Omental fat pad (tissue), 4 donors: ENCODE data around the gene DCTN3. TPM values are rescaled to one million over a fixed set of nuclear protein-coding genes. Genes with fewer than 3 reads are reported as not detected.

Experiments used
- ATAC-seq: fragments of 150-250 bp; one replicate; pipeline ENCODE4 v1.9.1; 2016; ENCODE audit warnings: mild to moderate bottlenecking, moderate library complexity; ENCODE audit not compliant: low FRiP score
- DNase-seq: peaks from one replicate; pipeline ENCODE4 v3.0.0-alpha.2; 2019; ENCODE audit warnings: low spot score
- CTCF ChIP-seq, 3 donors: fragments of 450-650 bp; IDR thresholded peaks; one replicate each; pipeline ENCODE4 v1.5.1; 2016 to 2017; ENCODE audit warnings: antibody characterized with exemption in 3 of 3, mild to moderate bottlenecking in 3 of 3, moderate library complexity in 2 of 3
- total RNA-seq, 4 donors: library from RNA; depleted of rRNA; stranded (reverse); fragments of >200 nt; gene quantifications; one replicate each; pipeline ENCODE4 v1.1.0, GENCODE V29; 2016

The DCTN3 gene
- total RNA-seq, 4 donors from 2014 or later, result 46.5 to 93.8 (median 75.0) TPM

GRCh38 chr9:34606190-34606589 is 14.1 kb downstream of the DCTN3 start:
- ATAC-seq (no peak), DNase-seq (no peak)
- TF ChIP-seq CTCF (IDR thresholded peaks at IDR 0.05), result no peak

GRCh38 chr9:34603610-34604231 is 16.6 kb downstream of the DCTN3 start:
- peak; percentile 93 for DNase-seq
- peak; percentile 86 for ATAC-seq
- TF ChIP-seq CTCF (IDR thresholded peaks at IDR 0.05), result peak in 2 of 3 donors; percentile 8 to 39

GRCh38 chr9:34601937-34602573 is 18.2 kb downstream of the DCTN3 start:
- ATAC-seq, result no peak
- TF ChIP-seq CTCF (IDR thresholded peaks at IDR 0.05), result no peak
- no peak for DNase-seq

GRCh38 chr9:34600908-34601307 is 19.4 kb downstream of the DCTN3 start:
- TF ChIP-seq CTCF (IDR thresholded peaks at IDR 0.05), result no peak
- DNase-seq (no peak), ATAC-seq (no peak)

- ATAC-seq (no peak), DNase-seq (no peak)
- no peak for TF ChIP-seq CTCF (IDR thresholded peaks at IDR 0.05)
Measured at GRCh38 chr9:34599546-34599945, 20.7 kb downstream of the DCTN3 start.

GRCh38 chr9:34594177-34594576 is 26.1 kb downstream of the DCTN3 start:
- DNase-seq, result no peak
- no peak for ATAC-seq
- TF ChIP-seq CTCF (IDR thresholded peaks at IDR 0.05), result no peak
